Endothelial cell of umbilical vein (primary cell): ENCODE data around the gene LCMT1. TPM values are rescaled to one million over a fixed set of nuclear protein-coding genes. Genes with fewer than 3 reads are reported as not detected.

Source experiments
- BruUV-seq: library from RNA; stranded (reverse); fragments of 400-500 nt; replicated peaks from 2 replicates; lab custom pipeline; 2021; lab: Mats Ljungman, UMichigan
- CTCF ChIA-PET: fragments of 300-600, 350-600 bp; sonication (Branson Sonifier 250); formaldehyde crosslinking; loops from one replicate; lab custom pipeline; 2021; ENCODE audit warnings: antibody characterized with exemption, inconsistent platforms; lab: Charles Lee
- POLR2A ChIA-PET: fragments of 300-600, 350-600 bp; sonication (Branson Sonifier 250); formaldehyde crosslinking; loops from one replicate; lab custom pipeline; 2021; ENCODE audit warnings: antibody characterized with exemption, inconsistent platforms; lab: Charles Lee
- DNase-seq: peaks from one replicate; pipeline ENCODE4 v3.0.0-alpha.2; 2011; ENCODE audit warnings: low read depth, low spot score
- FAIRE-seq: peaks from 2 replicates; lab custom pipeline; 2011; peaks lifted over from hg19 to GRCh38; lab: Jason Lieb, UNC
- H2AFZ ChIP-seq: 2 replicates; pipeline ENCODE4 v1.6.0; 2012; ENCODE audit warnings: low read depth, low read length, control low read depth, inconsistent platforms
- H3K27ac ChIP-seq: 2 replicates; pipeline ENCODE4 v1.5.1; 2011; ENCODE audit warnings: low read depth, mild to moderate bottlenecking, control low read depth, low read length, moderate library complexity; ENCODE audit not compliant: insufficient read depth
- H3K27me3 ChIP-seq, 2 experiments: 2 replicates each; pipeline versions ENCODE4 v1.6.0 to v1.6.1; 2011; ENCODE audit warnings: low read length in 2 of 2, mixed read lengths in 1 of 2; ENCODE audit not compliant: control insufficient read depth in 2 of 2, insufficient read depth in 2 of 2
- H3K36me3 ChIP-seq, 2 experiments: 2 replicates in 1 of 2; 3 replicates in 1 of 2; pipeline ENCODE4 v1.5.1; 2011; ENCODE audit warnings: low read length in 2 of 2, mild to moderate bottlenecking in 1 of 2, moderate library complexity in 1 of 2; ENCODE audit not compliant: control insufficient read depth in 2 of 2, insufficient read depth in 2 of 2; ENCODE audit errors: extremely low read depth in 1 of 2
- H3K4me1 ChIP-seq: 3 replicates; pipeline ENCODE4 v1.5.1; 2011; ENCODE audit warnings: mild to moderate bottlenecking, low read length; ENCODE audit not compliant: control insufficient read depth, insufficient read depth; ENCODE audit errors: extremely low read depth
- H3K4me2 ChIP-seq: 2 replicates; pipeline ENCODE4 v1.6.1; 2011; ENCODE audit warnings: low read length, control low read depth, mixed read lengths; ENCODE audit not compliant: insufficient read depth
- H3K4me3 ChIP-seq, 3 experiments: fragments of 200-600 bp in 1 of 3; sonication (generic), shearing (Covaris generic) in 1 of 3; replicated peaks in 1 of 3; 2 replicates each; pipeline ENCODE4 v1.5.1; 2011 to 2016; ENCODE audit warnings: control low read depth in 3 of 3, low read length in 3 of 3, mild to moderate bottlenecking in 2 of 3, inconsistent platforms in 1 of 3, low read depth in 1 of 3, moderate library complexity in 1 of 3; ENCODE audit not compliant: insufficient read depth in 1 of 3
- H3K79me2 ChIP-seq: 2 replicates; pipeline ENCODE4 v1.6.0; 2012; ENCODE audit warnings: low read length, inconsistent platforms; ENCODE audit not compliant: control insufficient read depth, insufficient read depth
- H3K9ac ChIP-seq: replicated peaks from 2 replicates; pipeline ENCODE3; 2011; ENCODE audit warnings: low read length, control low read depth; ENCODE audit not compliant: insufficient read depth; ENCODE audit errors: extremely low read depth
- H3K9me1 ChIP-seq: replicated peaks from 3 replicates; pipeline ENCODE4 v1.6.0; 2011; ENCODE audit warnings: mild to moderate bottlenecking, low read length; ENCODE audit not compliant: control insufficient read depth, insufficient read depth; ENCODE audit errors: extremely low read depth
- H3K9me3 ChIP-seq: replicated peaks from 2 replicates; pipeline ENCODE4 v1.5.1; 2012; ENCODE audit warnings: low read length, inconsistent platforms; ENCODE audit not compliant: control insufficient read depth, insufficient read depth
- H4K20me1 ChIP-seq: replicated peaks from 2 replicates; pipeline ENCODE3; 2011; ENCODE audit warnings: mild to moderate bottlenecking, low read length; ENCODE audit not compliant: control insufficient read depth, insufficient read depth; ENCODE audit errors: extremely low read depth
- CTCF ChIP-seq, 2 donors: IDR thresholded peaks; 1 replicate in 1 of 2; 2 replicates in 1 of 2; pipeline ENCODE4 v1.5.1; 2011; ENCODE audit warnings: low read length in 2 of 2, mild to moderate bottlenecking in 2 of 2, moderate library complexity in 2 of 2, control low read depth in 1 of 2, inconsistent platforms in 1 of 2, low read depth in 1 of 2; ENCODE audit not compliant: insufficient read depth in 1 of 2; ENCODE audit errors: extremely low read depth in 1 of 2
- EZH2 ChIP-seq: IDR thresholded peaks from 2 replicates; pipeline ENCODE4 v1.6.1; 2012; ENCODE audit warnings: borderline replicate concordance, low read depth, mild to moderate bottlenecking, moderate library complexity, low read length, inconsistent platforms; ENCODE audit not compliant: severe bottlenecking
- FOS ChIP-seq: IDR thresholded peaks from 2 replicates; pipeline ENCODE4 v1.6.1; 2011; ENCODE audit warnings: mild to moderate bottlenecking, low read length, moderate library complexity, borderline replicate concordance; ENCODE audit not compliant: insufficient read depth
- GATA2 ChIP-seq: IDR thresholded peaks from 2 replicates; pipeline ENCODE4 v1.7.0; 2011; ENCODE audit warnings: low read depth, mild to moderate bottlenecking, moderate library complexity, mixed read lengths, low read length; ENCODE audit not compliant: insufficient read length, insufficient read depth
- JUN ChIP-seq: IDR thresholded peaks from 2 replicates; pipeline ENCODE4 v1.6.1; 2011; ENCODE audit warnings: borderline replicate concordance, low read depth; ENCODE audit not compliant: insufficient read length, insufficient read depth
- MAX ChIP-seq: IDR thresholded peaks from 2 replicates; pipeline ENCODE4 v1.6.1; 2011; ENCODE audit not compliant: insufficient read depth, insufficient read length
- MYC ChIP-seq: IDR thresholded peaks from one replicate; pipeline ENCODE4 v1.6.1; 2011; ENCODE audit warnings: mild to moderate bottlenecking, low read depth, low read length
- POLR2A ChIP-seq: IDR thresholded peaks from 2 replicates; pipeline ENCODE4 v1.6.1; 2012; ENCODE audit warnings: low read depth, mild to moderate bottlenecking, control low read depth, low read length
- POLR2AphosphoS5 ChIP-seq: IDR thresholded peaks from 2 replicates; pipeline ENCODE4 v1.6.1; 2012; ENCODE audit warnings: low read depth, mild to moderate bottlenecking, control low read depth, low read length, moderate library complexity; ENCODE audit not compliant: insufficient read depth
- dilution Hi-C: fragments of 300-500 bp; cut with MboI; formaldehyde crosslinking; loops from one replicate; pipeline ENCODE4 v1.15.0; 2019; ENCODE audit warnings: low sequenced_read_pairs; ENCODE audit not compliant: extremely low pct_ligation_motif_present
- intact Hi-C: fragments of 100-400 bp; cut with micrococcal nuclease; formaldehyde crosslinking; loops from one replicate; pipeline ENCODE4 v1.10.0; 2022
- polyA plus RNA-seq, 4 experiments: library from polyadenylated mRNA; depleted of rRNA in 3 of 4; stranded (reverse) in 3 of 4; unstranded in 1 of 4; fragments of >200 nt; gene quantifications; 2 replicates each; pipeline versions ENCODE4 v1.2.1 to v1.2.3, GENCODE V29; 2011 to 2012; ENCODE audit warnings: missing spikeins in 1 of 4
- total RNA-seq: library from RNA; stranded (reverse); gene quantifications from 2 replicates; pipeline ENCODE4 v1.2.3, GENCODE V29; 2021

Gene LCMT1
- total and polyA plus RNA-seq, 2 donors (not counting 3 experiments of a cell fraction or from before 2014, with no cell fraction given): 23.5 to 36.2 TPM

- Histone ChIP-seq H3K79me2 (no peaks in the 10 kb centered on the region), H2AFZ (no peak overlapping the region), H3K27me3 (no peaks in the 10 kb centered on the region), H3K4me2 (no peak overlapping the region), H3K36me3 (peaks cover 0 to 8% of the 10 kb centered on the region in 2 experiments), H3K27ac (no peak overlapping the region), H3K4me1 (peaks cover 3% of the 10 kb centered on the region), H3K9me1 (no peaks in the 10 kb centered on the region), H3K4me3 (no peak overlapping the region), H3K9ac (no peak overlapping the region), H3K9me3 (no peaks in the 10 kb centered on the region), H4K20me1 (no peaks in the 10 kb centered on the region)
- no peak for TF ChIP-seq CTCF (IDR thresholded peaks at IDR 0.05; ENCODE audit: extremely low read depth in 1 of 2, insufficient read depth in 1 of 2, low read depth in 1 of 2, low read length in 2 of 2)
- TF ChIP-seq FOS: no peak
- no peak for TF ChIP-seq JUN
- no peak for TF ChIP-seq MYC
- no peak for TF ChIP-seq MAX
- TF ChIP-seq POLR2A: no peak
- TF ChIP-seq EZH2: no peak
- no peak for TF ChIP-seq POLR2AphosphoS5
- no peak for TF ChIP-seq GATA2
- POLR2A ChIA-PET: no interaction called here
- FAIRE-seq (no peak), DNase-seq (no peak)
- CTCF ChIA-PET: interaction anchor here (0.6 to 1.9 kb wide), 4 partner anchors 9 to 229 kb away, joined by 4 to 7 read pairs (median 6); no protein-coding TSS in a partner anchor
- BruUV-seq: no TSS peak
- dilution Hi-C loops: no loop called here
- intact Hi-C loops: no loop called here
These were observed 23.8 kb downstream of the LCMT1 start for GRCh38 chr16:25135254-25135878.
